Measurements from ENCODE around the gene NIPA2. TPM values are rescaled to one million over a fixed set of nuclear protein-coding genes. Genes with fewer than 3 reads are reported as not detected.

The NIPA2 gene
- polyA plus RNA-seq, 1 donor, result 34.7 TPM

- no peak for DNase-seq
These were observed 65.6 kb downstream of the NIPA2 start for GRCh38 chr15:22903961-22904534.

- DNase-seq, result no peak
These were observed 66.3 kb downstream of the NIPA2 start for GRCh38 chr15:22904736-22905135.

- no peak for DNase-seq
These were observed 68.9 kb downstream of the NIPA2 start for GRCh38 chr15:22907161-22907950.

GRCh38 chr15:22908830-22909229 is 70.4 kb downstream of the NIPA2 start:
- DNase-seq, result no peak

GRCh38 chr15:22911306-22911705 is 72.8 kb downstream of the NIPA2 start:
- DNase-seq, result no peak

- DNase-seq, result no peak
These were observed 73.8 kb downstream of the NIPA2 start for GRCh38 chr15:22912256-22912655.

GRCh38 chr15:22913646-22914380 is 75.3 kb downstream of the NIPA2 start:
- no peak for DNase-seq

- no peak for DNase-seq
These were observed 77.5 kb downstream of the NIPA2 start for GRCh38 chr15:22915866-22916515.

- no peak for DNase-seq
These were observed 78.3 kb downstream of the NIPA2 start for GRCh38 chr15:22916606-22917350.

- DNase-seq, result no peak
These were observed 79.1 kb downstream of the NIPA2 start for GRCh38 chr15:22917556-22917955.

Other genes starting within 250 kb of the NIPA2 start
- 5.6 TPM for gene NIPA1, start 52.0 kb upstream of the NIPA2 start, polyA plus RNA-seq (ENCODE audit: insufficient read length)
- gene CYFIP1, start 141.7 kb downstream of the NIPA2 start, polyA plus RNA-seq (ENCODE audit: insufficient read length), result 65.6 TPM
- gene TUBGCP5, start 200.9 kb downstream of the NIPA2 start, polyA plus RNA-seq (ENCODE audit: insufficient read length), result 15.1 TPM

Data from hindlimb muscle (tissue), 1 donor.